MM.1S (cell line): ENCODE data around the gene HS6ST3.

Experiments used
- CTCF ChIP-seq: fragments of 300-600 bp; sonication (generic); IDR thresholded peaks from 2 replicates; pipeline ENCODE4 v1.5.1; 2016; ENCODE audit warnings: antibody characterized with exemption, low read length, mixed read lengths
- EZH2phosphoT487 ChIP-seq: fragments of 300-600 bp; sonication (generic); IDR thresholded peaks from 2 replicates; pipeline ENCODE4 v1.6.1; 2018; ENCODE audit warnings: antibody characterized with exemption, low read length

GRCh38 chr13:96678801-96679200 lies 588.9 kb downstream of the HS6ST3 start:
- no peak for TF ChIP-seq CTCF
- no peak for TF ChIP-seq EZH2phosphoT487
